Endothelial cell (in vitro differentiated cells): ENCODE data around the gene STRA8. TPM values are rescaled to one million over a fixed set of nuclear protein-coding genes. Genes with fewer than 3 reads are reported as not detected.
A peak's percentile ranks its signal among the peaks of the same experiment; 100 is the strongest.

Experiments
- microRNA-seq: library from miRNA; unstranded; fragments of <30 nt; microRNA quantifications from one replicate; pipeline ENCODE4, GENCODE V29; 2020; ENCODE audit not compliant: unreplicated experiment
- total RNA-seq: library from RNA; stranded (reverse); fragmentation: NEBNext Ultra II Directional; extraction: Animal tissue kit (Norgen Biotek cat#: 25700); gene quantifications from one replicate; pipeline ENCODE4 v1.2.1, GENCODE V29; 2021; ENCODE audit not compliant: unreplicated experiment

STRA8 gene
- total RNA-seq, 1 donor from 2014 or later: not detected

Small RNA genes within 50 kb of the gene (microRNA-seq; reads per million reads assigned to microRNA genes)
- gene MIR6509: 0.70 reads per million, percentile 2 among the genes with 10 or more reads in this experiment

Other genes with a start within 250 kb of the STRA8 start
- gene AGBL3, start 247.3 kb upstream of the STRA8 start, total RNA-seq: 3.0 TPM
- not detected for gene TMEM140, start 85.8 kb upstream of the STRA8 start, total RNA-seq
- 38.1 TPM for gene CYREN, start 63.1 kb upstream of the STRA8 start, total RNA-seq
- 11.5 TPM for gene WDR91, start 22.3 kb upstream of the STRA8 start, total RNA-seq